Measurements from ENCODE around the gene APBB1IP. TPM values are rescaled to one million over a fixed set of nuclear protein-coding genes. Genes with fewer than 3 reads are reported as not detected.

APBB1IP gene
- total RNA-seq, 1 experiment from 2014 or later, result 34.7 TPM

- DNase-seq, result no peak
- Histone ChIP-seq H3K4me3 (ENCODE audit: low read length) (no peak overlapping the region), H3K27ac (ENCODE audit: low read length) (no peak overlapping the region), H3K4me2 (ENCODE audit: low read depth, low read length, poor library complexity, severe bottlenecking) (no peak overlapping the region), H2AFZ (ENCODE audit: low read length) (no peak overlapping the region), H3K9me3 (ENCODE audit: low read length) (no peaks in the 10 kb centered on the region), H3K36me3 (ENCODE audit: insufficient read depth, low read length) (peaks cover 48% of the 10 kb centered on the region), H3K79me2 (ENCODE audit: low read length) (peaks cover 11% of the 10 kb centered on the region), H3K9me2 (replicated peaks; ENCODE audit: insufficient read depth, low read length) (no peaks in the 10 kb centered on the region), H3K4me1 (ENCODE audit: low read length) (no peaks in the 10 kb centered on the region), H3K27me3 (ENCODE audit: low read length) (no peaks in the 10 kb centered on the region), H3K9ac (ENCODE audit: low read length) (no peak overlapping the region), H4K20me1 (ENCODE audit: insufficient read depth, low read depth, low read length) (no peaks in the 10 kb centered on the region)
Observed at GRCh38 chr10:26524161-26524896, 86.2 kb downstream of the APBB1IP start.

DNA sequence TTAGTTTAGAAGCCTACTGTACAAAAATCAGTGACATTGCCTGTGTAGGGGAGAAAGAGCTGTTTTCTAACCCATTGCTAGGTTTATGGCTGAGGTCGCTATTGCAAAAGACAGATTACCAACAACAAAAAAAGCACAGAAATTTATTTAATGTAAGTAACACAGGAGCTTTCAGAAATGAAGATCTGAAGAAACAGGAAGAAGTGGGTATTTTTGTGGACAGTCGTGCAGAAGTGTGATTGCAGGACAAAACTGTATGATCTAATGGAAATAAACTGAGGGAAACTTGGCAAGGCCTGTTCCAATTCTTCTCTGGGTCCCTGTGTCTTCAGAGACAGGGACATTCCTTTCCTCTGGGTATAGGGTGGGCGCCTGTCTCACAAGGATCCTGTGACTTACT is 87.4 kb downstream of the APBB1IP start:
- Histone ChIP-seq H4K20me1 (ENCODE audit: insufficient read depth, low read depth, low read length) (no peaks in the 10 kb centered on the region), H3K4me3 (ENCODE audit: low read length) (no peak overlapping the region)

DNA sequence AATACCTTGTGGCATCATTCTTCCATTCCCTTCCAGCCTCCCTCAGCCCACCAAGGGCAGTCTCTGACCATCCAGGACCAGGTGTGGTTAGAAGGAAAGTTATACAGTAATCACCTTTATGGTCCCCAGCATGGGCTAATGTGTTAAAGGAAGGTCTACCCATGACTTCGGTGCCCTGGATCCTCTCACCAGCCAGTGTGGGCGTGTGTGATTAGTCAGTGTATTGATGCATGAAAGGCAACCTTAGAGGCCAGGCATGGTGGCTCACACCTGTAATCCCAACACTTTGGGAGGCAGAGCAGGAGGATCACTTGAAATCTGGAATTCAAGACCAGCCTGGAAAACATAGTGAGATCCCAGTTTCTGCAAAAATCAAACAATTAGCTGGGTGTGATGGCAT is 88.9 kb downstream of the APBB1IP start:
- Histone ChIP-seq H3K27me3 (ENCODE audit: low read length) (no peaks in the 10 kb centered on the region), H3K4me2 (ENCODE audit: low read depth, low read length, poor library complexity, severe bottlenecking) (no peak overlapping the region), H3K36me3 (ENCODE audit: insufficient read depth, low read length) (peaks cover 33% of the 10 kb centered on the region), H2AFZ (ENCODE audit: low read length) (no peak overlapping the region), H3K9ac (ENCODE audit: low read length) (no peak overlapping the region), H3K9me2 (replicated peaks; ENCODE audit: insufficient read depth, low read length) (no peaks in the 10 kb centered on the region), H3K9me3 (ENCODE audit: low read length) (no peaks in the 10 kb centered on the region), H3K4me3 (ENCODE audit: low read length) (no peak overlapping the region), H3K4me1 (ENCODE audit: low read length) (no peaks in the 10 kb centered on the region), H3K79me2 (ENCODE audit: low read length) (0 out of 2 replicates have a peak, but pooled peaks cover 6% of the 10 kb centered on the region), H4K20me1 (ENCODE audit: insufficient read depth, low read depth, low read length) (no peaks in the 10 kb centered on the region), H3K27ac (ENCODE audit: low read length) (no peak overlapping the region)
- DNase-seq, result no peak

More for the DNA sequence above, 87.4 kb downstream of the APBB1IP start:
- Histone ChIP-seq H3K9ac (ENCODE audit: low read length) (no peak overlapping the region), H3K27me3 (ENCODE audit: low read length) (no peaks in the 10 kb centered on the region), H3K79me2 (ENCODE audit: low read length) (peaks cover 11% of the 10 kb centered on the region), H3K36me3 (ENCODE audit: insufficient read depth, low read length) (peaks cover 39% of the 10 kb centered on the region), H3K27ac (ENCODE audit: low read length) (no peak overlapping the region), H3K4me2 (ENCODE audit: low read depth, low read length, poor library complexity, severe bottlenecking) (no peak overlapping the region), H3K4me1 (ENCODE audit: low read length) (no peaks in the 10 kb centered on the region), H3K9me2 (replicated peaks; ENCODE audit: insufficient read depth, low read length) (no peaks in the 10 kb centered on the region), H2AFZ (ENCODE audit: low read length) (no peak overlapping the region), H3K9me3 (ENCODE audit: low read length) (no peaks in the 10 kb centered on the region)
- no peak for DNase-seq

- no peak for DNase-seq
- Histone ChIP-seq H3K4me2 (ENCODE audit: low read depth, low read length, poor library complexity, severe bottlenecking) (no peak overlapping the region), H3K4me1 (ENCODE audit: low read length) (no peaks in the 10 kb centered on the region), H3K9me3 (ENCODE audit: low read length) (no peaks in the 10 kb centered on the region), H2AFZ (ENCODE audit: low read length) (no peak overlapping the region), H3K27me3 (ENCODE audit: low read length) (no peaks in the 10 kb centered on the region), H3K4me3 (ENCODE audit: low read length) (no peak overlapping the region), H3K27ac (ENCODE audit: low read length) (no peak overlapping the region), H3K79me2 (ENCODE audit: low read length) (0 out of 2 replicates have a peak, but pooled peaks cover 4% of the 10 kb centered on the region), H3K9ac (ENCODE audit: low read length) (no peak overlapping the region), H3K9me2 (replicated peaks; ENCODE audit: insufficient read depth, low read length) (no peaks in the 10 kb centered on the region), H4K20me1 (ENCODE audit: insufficient read depth, low read depth, low read length) (no peaks in the 10 kb centered on the region), H3K36me3 (ENCODE audit: insufficient read depth, low read length) (peaks cover 31% of the 10 kb centered on the region)
Observed at GRCh38 chr10:26528048-26528447, 89.9 kb downstream of the APBB1IP start.

GRCh38 chr10:26528715-26529393 is 90.7 kb downstream of the APBB1IP start:
- Histone ChIP-seq H3K79me2 (ENCODE audit: low read length) (no peaks in the 10 kb centered on the region), H3K4me3 (ENCODE audit: low read length) (no peak overlapping the region), H3K27ac (ENCODE audit: low read length) (no peak overlapping the region), H4K20me1 (ENCODE audit: insufficient read depth, low read depth, low read length) (no peaks in the 10 kb centered on the region), H3K9me2 (replicated peaks; ENCODE audit: insufficient read depth, low read length) (no peaks in the 10 kb centered on the region), H3K4me1 (ENCODE audit: low read length) (no peaks in the 10 kb centered on the region), H3K9ac (ENCODE audit: low read length) (no peak overlapping the region), H2AFZ (ENCODE audit: low read length) (no peak overlapping the region), H3K27me3 (ENCODE audit: low read length) (no peaks in the 10 kb centered on the region), H3K9me3 (ENCODE audit: low read length) (no peaks in the 10 kb centered on the region), H3K4me2 (ENCODE audit: low read depth, low read length, poor library complexity, severe bottlenecking) (no peak overlapping the region), H3K36me3 (ENCODE audit: insufficient read depth, low read length) (peaks cover 33% of the 10 kb centered on the region)
- DNase-seq, result no peak

- Histone ChIP-seq H4K20me1 (ENCODE audit: insufficient read depth, low read depth, low read length) (no peaks in the 10 kb centered on the region), H3K36me3 (ENCODE audit: insufficient read depth, low read length) (peaks cover 34% of the 10 kb centered on the region)
Observed at GRCh38 chr10:26534384-26534783, 96.2 kb downstream of the APBB1IP start.

GRCh38 chr10:26540601-26541000 is 102.5 kb downstream of the APBB1IP start:
- Histone ChIP-seq H3K4me1 (ENCODE audit: low read length) (peaks cover 2% of the 10 kb centered on the region; the same call in 1 of the 2 replicates), H3K9ac (ENCODE audit: low read length) (no peak overlapping the region), H2AFZ (ENCODE audit: low read length) (no peak overlapping the region), H3K4me3 (ENCODE audit: low read length) (no peak overlapping the region), H3K36me3 (ENCODE audit: insufficient read depth, low read length) (peaks cover 53% of the 10 kb centered on the region), H3K4me2 (ENCODE audit: low read depth, low read length, poor library complexity, severe bottlenecking) (no peak overlapping the region), H3K27me3 (ENCODE audit: low read length) (no peaks in the 10 kb centered on the region), H3K9me2 (replicated peaks; ENCODE audit: insufficient read depth, low read length) (no peaks in the 10 kb centered on the region), H3K9me3 (ENCODE audit: low read length) (no peaks in the 10 kb centered on the region), H3K79me2 (ENCODE audit: low read length) (no peaks in the 10 kb centered on the region), H3K27ac (ENCODE audit: low read length) (no peak overlapping the region), H4K20me1 (ENCODE audit: insufficient read depth, low read depth, low read length) (no peaks in the 10 kb centered on the region)
- DNase-seq, result no peak

More at GRCh38 chr10:26534384-26534783, 96.2 kb downstream of the APBB1IP start:
- H3K9me2 ChIP-seq (replicated peaks; ENCODE audit: insufficient read depth, low read length), result no peaks in the 10 kb centered on the region
- H3K4me2 ChIP-seq (ENCODE audit: low read depth, low read length, poor library complexity, severe bottlenecking), result no peak overlapping the region
- H3K4me3 ChIP-seq (ENCODE audit: low read length), result no peak overlapping the region
- H3K27ac ChIP-seq (ENCODE audit: low read length), result no peak overlapping the region
- H3K79me2 ChIP-seq (ENCODE audit: low read length), result no peaks in the 10 kb centered on the region
- DNase-seq, result no peak
- H2AFZ ChIP-seq (ENCODE audit: low read length), result no peak overlapping the region
- no peaks in the 10 kb centered on the region for H3K27me3 ChIP-seq (ENCODE audit: low read length)
- H3K9me3 ChIP-seq (ENCODE audit: low read length), result no peaks in the 10 kb centered on the region
- H3K9ac ChIP-seq (ENCODE audit: low read length), result no peak overlapping the region
- no peaks in the 10 kb centered on the region for H3K4me1 ChIP-seq (ENCODE audit: low read length)

DNA sequence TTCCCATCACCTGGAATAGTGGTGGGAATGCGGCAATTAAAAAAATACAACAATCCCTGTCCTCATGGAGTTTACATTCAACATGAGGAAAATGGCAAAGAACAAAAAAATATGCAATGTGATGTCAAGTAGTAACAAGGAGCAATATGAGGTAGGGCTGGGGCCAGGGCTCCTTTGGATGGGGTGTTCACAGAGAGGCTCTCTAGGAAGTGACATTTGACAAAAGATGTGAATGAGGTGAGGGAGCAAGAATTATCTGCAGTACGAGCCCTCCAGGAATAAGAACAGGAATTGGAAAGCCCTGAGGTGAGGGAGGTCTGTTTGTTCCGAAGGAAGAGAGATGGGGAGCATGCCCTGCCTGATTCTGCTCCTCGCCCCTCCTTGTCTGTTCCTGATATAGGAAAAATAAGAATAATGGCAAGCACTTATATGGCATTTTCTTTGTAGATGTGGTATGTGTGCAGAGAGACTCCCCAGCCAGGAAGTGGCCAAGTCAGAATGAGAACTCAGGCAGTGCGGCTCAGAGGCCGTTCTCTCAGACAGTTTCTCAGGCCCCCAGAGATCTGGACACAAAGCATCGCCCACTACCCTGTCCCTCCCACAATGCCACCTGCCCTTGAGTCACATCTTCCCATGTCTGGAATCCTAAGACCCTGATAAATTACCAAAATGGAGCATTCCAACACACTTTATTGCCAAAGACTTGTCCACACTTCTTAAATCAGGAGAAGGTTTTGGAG is 105.6 kb downstream of the APBB1IP start:
- H3K9me3 ChIP-seq (ENCODE audit: low read length), result no peaks in the 10 kb centered on the region
- H3K4me1 ChIP-seq (ENCODE audit: low read length), result peaks cover 2% of the 10 kb centered on the region; the same call in 1 of the 2 replicates
- no peak overlapping the region for H2AFZ ChIP-seq (ENCODE audit: low read length)
- DNase-seq, result no peak
- no peak overlapping the region for H3K4me3 ChIP-seq (ENCODE audit: low read length)
- H3K79me2 ChIP-seq (ENCODE audit: low read length), result peaks cover 22% of the 10 kb centered on the region
- no peaks in the 10 kb centered on the region for H3K27me3 ChIP-seq (ENCODE audit: low read length)
- no peak overlapping the region for H3K9ac ChIP-seq (ENCODE audit: low read length)
- H4K20me1 ChIP-seq (ENCODE audit: insufficient read depth, low read depth, low read length), result no peaks in the 10 kb centered on the region
- no peak overlapping the region for H3K27ac ChIP-seq (ENCODE audit: low read length)
- H3K36me3 ChIP-seq (ENCODE audit: insufficient read depth, low read length), result peaks cover 70% of the 10 kb centered on the region
- no peak overlapping the region for H3K4me2 ChIP-seq (ENCODE audit: low read depth, low read length, poor library complexity, severe bottlenecking)
- no peaks in the 10 kb centered on the region for H3K9me2 ChIP-seq (replicated peaks; ENCODE audit: insufficient read depth, low read length)

Measured in Karpas-422 (cell line).